ENCODE results near the gene TRIO. TPM values are rescaled to one million over a fixed set of nuclear protein-coding genes. Genes with fewer than 3 reads are reported as not detected.
"Not testable (repeated sequence)": the region's sequence is repeated elsewhere in the genome, so short reads cannot be mapped to it uniquely, and the experiment has no call there.

Gene TRIO
- 69.5 and 95.6 TPM in 2 replicates for total RNA-seq

- peak; percentile 91 for DNase-seq (ENCODE audit: low read depth in 2 of 2)
Observed at GRCh38 chr5:14142827-14143545, at the start of gene TRIO. Gene TRIO (plus strand): TSS chr5:14143342. CDS start chr5:14143726, 384 bp downstream.

GRCh38 chr5:14097380-14097779 is 45.8 kb upstream of the TRIO start:
- not testable (repeated sequence) for DNase-seq (ENCODE audit: low read depth in 2 of 2)

DNA sequence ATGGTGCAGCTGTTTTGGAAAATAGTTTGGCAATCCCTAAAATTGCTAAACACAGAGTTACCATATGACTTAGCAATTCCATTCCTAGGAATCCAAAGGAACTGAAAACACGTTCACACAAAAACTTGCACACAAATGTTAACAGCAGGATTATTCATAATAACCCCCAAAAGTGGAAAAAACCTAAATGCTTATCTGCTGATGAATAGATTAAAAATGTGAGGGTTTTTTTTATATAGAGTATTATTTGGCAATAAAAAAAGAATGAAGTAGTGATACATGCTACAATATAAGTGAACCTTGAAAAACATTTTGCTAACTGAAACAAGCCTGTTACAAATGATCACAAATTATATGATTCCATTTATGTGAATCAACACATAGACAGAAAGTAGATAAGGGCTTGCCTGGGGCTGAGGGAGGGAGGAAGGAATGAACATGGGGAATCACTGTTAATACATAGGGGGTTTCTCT is 45.1 kb upstream of the TRIO start:
- DNase-seq (ENCODE audit: low read depth in 2 of 2): no peak

- DNase-seq (ENCODE audit: low read depth in 2 of 2): no peak
Observed at GRCh38 chr5:14100281-14100680, 42.9 kb upstream of the TRIO start.

DNA sequence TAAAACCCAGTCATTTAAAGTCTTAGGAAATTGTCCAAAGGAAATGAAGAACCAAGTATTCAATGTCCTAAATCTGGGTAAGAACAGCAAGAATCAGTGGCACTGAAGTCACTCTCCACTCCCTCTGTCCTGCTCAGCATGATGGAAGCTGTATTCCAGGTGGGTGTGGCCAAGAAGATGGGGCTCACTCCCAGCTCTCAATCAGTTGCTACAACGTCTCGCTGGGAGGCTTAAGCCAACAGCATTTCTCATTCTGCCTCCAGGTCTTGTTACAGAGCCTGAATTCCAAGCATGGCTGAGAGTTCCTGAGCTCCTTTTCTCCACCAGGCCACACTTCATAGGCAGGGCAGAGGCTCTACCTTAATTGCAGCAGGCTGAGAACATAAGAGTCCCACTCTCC is 41.2 kb upstream of the TRIO start:
- DNase-seq (ENCODE audit: low read depth in 2 of 2): no peak

DNA sequence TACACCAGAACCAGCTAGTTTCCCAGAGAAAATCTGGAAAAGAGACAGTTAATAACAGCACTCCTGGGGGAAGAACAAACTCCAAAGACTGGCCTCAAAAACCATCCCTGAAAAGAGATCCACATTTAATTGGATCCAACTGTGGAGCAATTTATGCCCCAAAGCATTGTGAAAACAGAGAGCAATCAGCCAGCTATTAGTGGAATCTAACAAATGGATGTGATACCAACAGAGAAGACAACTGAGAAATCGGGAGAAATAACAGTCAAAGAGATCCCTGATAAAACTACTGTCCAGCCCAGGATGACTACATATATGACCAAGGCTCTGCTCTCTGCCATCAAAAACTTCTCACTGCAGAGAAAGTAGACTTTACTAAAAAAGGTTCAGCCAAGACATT is 40.5 kb upstream of the TRIO start:
- no peak for DNase-seq (ENCODE audit: low read depth in 2 of 2)

DNA sequence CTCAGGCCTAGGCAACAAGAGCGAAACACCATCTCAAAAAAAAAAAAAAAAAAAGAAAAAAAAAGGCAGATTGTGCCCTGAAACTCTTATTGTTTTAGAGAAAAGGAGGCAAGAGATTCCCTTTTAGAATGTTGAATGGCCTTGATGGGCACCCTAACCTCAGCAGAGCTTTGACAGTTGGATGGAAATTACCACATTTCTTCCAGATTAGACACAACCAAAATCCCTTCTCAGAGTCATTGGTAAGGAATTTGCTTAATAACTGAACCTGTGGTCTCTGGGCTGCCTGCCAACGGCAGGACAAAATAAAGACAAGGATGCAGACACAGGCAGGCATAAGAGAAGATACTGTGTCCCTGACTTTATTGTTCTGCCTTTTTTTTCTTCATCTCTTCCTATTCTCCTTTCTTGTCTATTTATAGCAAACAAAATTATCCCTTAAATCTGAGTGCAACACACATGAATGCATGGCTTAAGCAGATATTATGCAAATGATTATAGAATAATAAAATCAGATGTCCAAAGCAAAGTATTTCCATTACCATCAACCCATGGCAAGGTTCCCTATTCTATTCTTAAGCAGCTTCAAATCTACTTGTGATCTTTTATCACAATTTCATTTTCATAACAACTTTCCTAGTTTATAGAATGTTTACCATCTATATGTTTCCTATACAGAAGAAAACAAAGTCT is 37.3 kb upstream of the TRIO start:
- DNase-seq (ENCODE audit: low read depth in 2 of 2): peak; percentile 30 to 89

DNA sequence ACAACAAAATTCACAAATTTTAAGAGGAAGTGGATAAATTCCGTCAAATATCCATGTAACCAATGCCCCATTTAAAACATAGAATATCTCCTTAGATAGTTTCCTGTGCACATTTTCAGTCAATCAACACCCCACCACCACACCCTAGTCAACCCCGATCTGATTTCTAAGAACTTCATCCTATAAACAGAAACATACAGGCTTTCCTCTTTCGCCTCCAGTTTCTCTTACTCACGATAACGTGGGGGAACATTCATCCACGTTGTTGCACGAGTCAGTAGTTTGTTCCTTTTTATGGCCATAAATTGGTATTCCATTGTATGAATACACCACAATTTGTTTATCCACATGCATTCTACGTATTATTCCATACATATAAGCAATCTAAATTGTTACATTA is 35.6 kb upstream of the TRIO start:
- peak; percentile 32 to 48 for DNase-seq (ENCODE audit: low read depth in 2 of 2)

DNA sequence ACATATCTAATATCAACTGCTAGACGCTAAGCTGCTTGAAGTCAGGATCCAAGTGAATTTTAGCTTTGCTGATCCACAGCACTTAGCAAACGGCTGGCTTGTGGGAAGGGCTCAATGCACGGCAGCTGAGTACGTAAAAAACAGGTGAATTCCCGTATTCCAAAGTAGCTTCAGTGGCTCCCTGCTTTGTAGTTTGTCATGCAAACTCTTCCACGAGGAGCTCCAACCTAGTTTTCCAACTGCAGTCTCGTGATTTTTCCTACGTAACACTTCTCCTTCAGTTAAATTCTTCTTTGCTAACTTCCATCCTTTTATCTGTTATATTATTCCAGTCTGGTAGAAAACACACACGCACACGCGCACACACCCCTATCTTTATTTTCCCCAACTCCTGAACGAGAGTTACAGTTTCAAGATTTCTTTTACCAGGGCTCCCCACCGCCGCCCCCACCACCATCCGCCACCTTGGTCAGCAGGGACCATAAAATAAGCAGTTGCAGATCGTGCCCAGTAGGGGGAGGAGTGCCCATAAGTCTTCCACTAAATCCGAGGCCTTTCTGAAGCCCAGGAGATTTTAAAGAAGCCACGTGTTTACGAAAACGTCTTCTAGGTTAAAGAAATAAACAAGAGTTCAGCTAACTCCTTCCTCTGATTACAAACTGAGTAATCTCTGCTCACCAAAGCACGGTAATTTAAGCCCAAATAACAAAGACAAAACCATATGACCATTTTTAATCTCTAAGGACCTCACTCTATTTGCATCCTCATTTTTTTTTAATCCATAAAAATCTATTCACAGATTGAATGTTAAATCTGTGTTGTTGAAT is 34.8 kb upstream of the TRIO start:
- DNase-seq (ENCODE audit: low read depth in 2 of 2): peak; percentile 86 to 90

- DNase-seq (ENCODE audit: low read depth in 2 of 2): peak in 1 of 2 donors; percentile 44
Observed at GRCh38 chr5:14109041-14109747, 33.9 kb upstream of the TRIO start.

DNA sequence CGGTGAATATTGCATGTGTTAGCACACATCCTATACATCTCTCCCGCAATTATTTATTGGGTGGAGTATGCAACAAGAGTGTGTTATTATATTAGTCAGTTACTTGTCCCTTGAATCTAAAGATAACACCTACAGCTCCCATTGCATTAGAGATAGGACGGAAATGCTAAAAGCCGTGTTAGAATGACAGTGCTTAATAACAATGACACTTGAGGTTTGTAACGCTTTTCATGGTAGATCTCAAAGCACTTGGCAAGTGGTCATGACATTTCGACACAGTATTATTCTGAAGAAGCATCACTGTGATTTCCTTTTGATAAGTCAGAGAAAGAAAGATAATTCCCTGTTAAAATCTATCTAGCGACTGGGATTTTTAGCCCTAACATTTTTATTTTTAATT is 33.4 kb upstream of the TRIO start:
- no peak for DNase-seq (ENCODE audit: low read depth in 2 of 2)

DNA sequence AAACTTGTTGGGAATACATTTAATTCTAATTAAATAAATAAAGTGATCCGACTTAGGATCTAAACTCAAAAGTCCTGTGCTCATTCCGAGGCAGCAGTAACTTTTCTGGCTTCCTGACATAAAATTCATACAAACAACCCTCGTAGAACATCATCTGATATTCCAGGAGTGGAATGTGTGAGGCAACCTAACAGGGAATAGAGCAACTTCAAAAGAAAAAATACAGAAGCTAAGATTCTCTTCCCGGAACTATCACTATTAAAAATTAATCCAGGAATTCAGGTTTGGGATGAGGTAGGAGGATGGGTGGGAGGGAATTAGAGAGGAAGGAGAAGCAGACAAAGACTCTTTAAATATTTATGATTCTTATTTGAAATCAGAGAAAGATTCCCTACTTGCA is 32.9 kb upstream of the TRIO start:
- no peak for DNase-seq (ENCODE audit: low read depth in 2 of 2)

GRCh38 chr5:14110680-14111079 is 32.5 kb upstream of the TRIO start:
- DNase-seq (ENCODE audit: low read depth in 2 of 2): no peak

GRCh38 chr5:14112998-14113652 is 30.0 kb upstream of the TRIO start:
- DNase-seq (ENCODE audit: low read depth in 2 of 2): peak; percentile 71 to 97

- no peak for DNase-seq (ENCODE audit: low read depth in 2 of 2)
Observed at GRCh38 chr5:14114615-14115251, 28.4 kb upstream of the TRIO start.

DNA sequence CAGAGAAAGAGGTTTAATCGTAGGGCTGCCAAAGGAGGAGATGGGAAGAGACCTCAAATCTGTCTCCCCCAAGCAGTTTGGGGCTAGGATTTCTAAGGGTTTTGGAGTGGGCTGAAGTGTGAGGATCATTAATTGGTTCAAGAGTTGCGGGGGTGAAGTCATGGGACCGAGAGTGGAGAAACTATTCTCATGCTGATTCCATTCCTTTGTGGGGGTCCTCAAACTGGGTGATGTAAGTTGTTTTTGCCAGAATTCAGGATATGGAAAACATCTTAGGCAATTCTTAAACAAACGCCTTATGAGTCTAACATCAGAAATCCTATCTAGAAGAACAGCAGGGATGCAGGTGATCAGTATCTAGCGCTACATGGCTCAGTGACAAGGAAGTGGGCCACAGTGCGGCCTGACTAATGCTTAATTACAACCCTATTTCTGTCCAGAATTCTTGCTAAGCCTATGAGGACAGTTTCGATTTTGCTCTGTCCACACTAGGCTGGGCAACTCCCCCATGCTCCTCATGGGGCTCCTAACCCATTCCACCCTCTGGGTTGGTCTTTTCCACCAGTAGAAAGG is 27.7 kb upstream of the TRIO start:
- DNase-seq (ENCODE audit: low read depth in 2 of 2): no peak

- no peak for DNase-seq (ENCODE audit: low read depth in 2 of 2)
Observed at GRCh38 chr5:14118551-14119320, 24.4 kb upstream of the TRIO start.

DNA sequence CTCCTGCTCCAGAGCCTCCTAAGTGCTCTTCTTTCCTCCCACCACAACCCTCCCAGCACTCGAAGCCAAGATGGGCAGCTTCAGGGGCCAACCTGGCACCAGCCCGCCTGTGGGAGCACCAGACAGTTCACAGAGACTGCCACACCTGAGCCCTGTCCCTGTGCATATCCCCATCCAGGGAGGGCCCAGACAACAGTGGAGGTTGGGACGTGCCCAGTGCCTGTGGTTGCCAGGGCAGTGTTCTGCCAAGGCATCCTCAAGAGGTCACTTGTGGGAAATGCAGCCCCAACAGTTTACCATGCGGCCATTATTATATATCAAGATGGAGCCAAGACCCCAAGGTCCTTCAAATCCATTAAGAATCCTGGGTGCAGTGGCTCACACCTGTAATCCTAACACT is 23.0 kb upstream of the TRIO start:
- DNase-seq (ENCODE audit: low read depth in 2 of 2): no peak

- DNase-seq (ENCODE audit: low read depth in 2 of 2): no peak
Observed at GRCh38 chr5:14121552-14121951, 21.6 kb upstream of the TRIO start.

Data from lung microvascular endothelial cell (primary cell).